H1 (cell line): ENCODE measurements around the gene PRKCH. TPM values are rescaled to one million over a fixed set of nuclear protein-coding genes. Genes with fewer than 3 reads are reported as not detected.

Experiments used
- CTCF ChIA-PET: fragments of 300-600 bp; sonication (Branson Sonifier 250); formaldehyde crosslinking; loops from one replicate; lab custom pipeline; 2021; ENCODE audit not compliant: partially characterized antibody; lab: Charles Lee
- POLR2A ChIA-PET: fragments of 300-600 bp; sonication (Branson Sonifier 250); formaldehyde crosslinking; loops from one replicate; lab custom pipeline; 2021; ENCODE audit warnings: inconsistent platforms; ENCODE audit not compliant: partially characterized antibody; lab: Charles Lee
- DNase-seq, 2 experiments: peaks; one replicate each; pipeline versions ENCODE4 v3.0.0 to v3.0.0-alpha.2; 2010 to 2022; ENCODE audit warnings: low spot score in 2 of 2, low read depth in 1 of 2, mixed read lengths in 1 of 2
- FAIRE-seq: peaks from 2 replicates; lab custom pipeline; 2011; peaks lifted over from hg19 to GRCh38; lab: Jason Lieb, UNC
- H2AFZ ChIP-seq: 2 replicates; pipeline ENCODE4 v1.8.1; 2012; ENCODE audit warnings: low read length, inconsistent platforms
- H2AK5ac ChIP-seq: 2 replicates; pipeline ENCODE4 v1.6.1; 2013; ENCODE audit warnings: low read depth, low read length
- H2BK120ac ChIP-seq: replicated peaks from 2 replicates; pipeline ENCODE3; 2013; ENCODE audit warnings: low read depth, low read length, inconsistent platforms
- H2BK12ac ChIP-seq: 2 replicates; pipeline ENCODE4 v1.6.1; 2013; ENCODE audit warnings: low read depth, low read length
- H2BK15ac ChIP-seq: 2 replicates; pipeline ENCODE4 v1.6.1; 2013; ENCODE audit warnings: low read length
- H2BK20ac ChIP-seq: 2 replicates; pipeline ENCODE4 v1.6.1; 2013; ENCODE audit warnings: low read length
- H2BK5ac ChIP-seq: 2 replicates; pipeline ENCODE4 v1.6.1; 2013; ENCODE audit warnings: low read depth, low read length
- H3K14ac ChIP-seq: 2 replicates; pipeline ENCODE4 v1.6.1; 2013; ENCODE audit warnings: inconsistent platforms; ENCODE audit not compliant: insufficient read length
- H3K18ac ChIP-seq: 2 replicates; pipeline ENCODE4 v1.6.1; 2013; ENCODE audit warnings: low read length; ENCODE audit errors: extremely low read depth
- H3K23ac ChIP-seq: 2 replicates; pipeline ENCODE4 v1.6.1; 2013; ENCODE audit warnings: inconsistent platforms; ENCODE audit not compliant: insufficient read length
- H3K23me2 ChIP-seq: 2 replicates; pipeline ENCODE4 v1.6.1; 2013; ENCODE audit warnings: low read depth, low read length
- H3K27ac ChIP-seq: 2 replicates; pipeline ENCODE4 v1.6.1; 2011; ENCODE audit warnings: low read depth, low read length, inconsistent platforms
- H3K27me3 ChIP-seq, 4 experiments: replicated peaks in 1 of 4; 1 replicate in 1 of 4; 2 replicates in 3 of 4; pipeline versions ENCODE4 v1.6.1 to v1.8.1; 2011 to 2013; ENCODE audit warnings: low read length in 3 of 4, mild to moderate bottlenecking in 3 of 4, inconsistent platforms in 2 of 4, mixed read lengths in 2 of 4, moderate library complexity in 1 of 4; ENCODE audit not compliant: control insufficient read depth in 3 of 4, insufficient read depth in 3 of 4; ENCODE audit errors: extremely low read depth in 1 of 4
- H3K36me3 ChIP-seq, 4 experiments: 2 replicates each; pipeline versions ENCODE4 v1.6.1 to v1.8.1; 2011 to 2013; ENCODE audit warnings: mild to moderate bottlenecking in 4 of 4, low read length in 3 of 4, moderate library complexity in 2 of 4, control low read depth in 1 of 4, inconsistent platforms in 1 of 4; ENCODE audit not compliant: insufficient read depth in 4 of 4, control insufficient read depth in 2 of 4
- H3K4ac ChIP-seq: replicated peaks from 2 replicates; pipeline ENCODE3; 2013; ENCODE audit warnings: low read length, low read depth, mixed read lengths, inconsistent platforms; ENCODE audit not compliant: insufficient read length
- H3K4me1 ChIP-seq, 4 experiments: replicated peaks in 1 of 4; 1 replicate in 1 of 4; 2 replicates in 3 of 4; pipeline versions ENCODE4 v1.6.1 to v1.8.1; 2011 to 2013; ENCODE audit warnings: low read length in 3 of 4, inconsistent platforms in 2 of 4, mixed read lengths in 1 of 4; ENCODE audit not compliant: insufficient read depth in 4 of 4, control insufficient read depth in 3 of 4
- H3K4me2 ChIP-seq, 2 experiments: 2 replicates each; pipeline versions ENCODE4 v1.6.1 to v1.8.1; 2011 to 2013; ENCODE audit warnings: low read depth in 2 of 2, low read length in 2 of 2, control low read depth in 1 of 2, inconsistent platforms in 1 of 2, mild to moderate bottlenecking in 1 of 2; ENCODE audit not compliant: insufficient read depth in 1 of 2
- H3K4me3 ChIP-seq, 4 experiments: fragments of 200-600, 300-600 bp in 1 of 4; sonication (generic), shearing (Covaris generic), sonication (Bioruptor Twin) in 1 of 4; 2 replicates each; pipeline versions ENCODE4 v1.5.1 to v1.8.1; 2011 to 2016; ENCODE audit warnings: low read length in 4 of 4, low read depth in 3 of 4, control low read depth in 2 of 4, inconsistent platforms in 2 of 4, mild to moderate bottlenecking in 2 of 4, mixed read lengths in 1 of 4, moderate library complexity in 1 of 4; ENCODE audit not compliant: insufficient read depth in 2 of 4; ENCODE audit errors: extremely low read depth in 1 of 4
- H3K56ac ChIP-seq: replicated peaks from 2 replicates; pipeline ENCODE3; 2013; ENCODE audit warnings: low read depth, mild to moderate bottlenecking, mixed read lengths, low read length, inconsistent platforms; ENCODE audit not compliant: insufficient read length
- H3K79me1 ChIP-seq: 2 replicates; pipeline ENCODE4 v1.6.1; 2013; ENCODE audit warnings: low read depth, low read length, control low read depth
- H3K79me2 ChIP-seq, 2 experiments: 2 replicates each; pipeline versions ENCODE4 v1.6.1 to v1.8.1; 2012 to 2013; ENCODE audit warnings: low read length in 2 of 2, mild to moderate bottlenecking in 2 of 2, inconsistent platforms in 1 of 2; ENCODE audit not compliant: insufficient read depth in 2 of 2, control insufficient read depth in 1 of 2
- H3K9ac ChIP-seq, 4 experiments: replicated peaks in 1 of 4; 1 replicate in 1 of 4; 2 replicates in 3 of 4; pipeline versions ENCODE4 v1.6.1 to v1.8.1; 2011 to 2013; ENCODE audit warnings: low read depth in 3 of 4, low read length in 3 of 4, control low read depth in 2 of 4, mild to moderate bottlenecking in 2 of 4, moderate library complexity in 2 of 4, inconsistent platforms in 1 of 4; ENCODE audit errors: extremely low read depth in 1 of 4
- H3K9me3 ChIP-seq, 2 experiments: 2 replicates each; pipeline versions ENCODE4 v1.6.1 to v1.8.1; 2012 to 2013; ENCODE audit warnings: mild to moderate bottlenecking in 2 of 2, moderate library complexity in 2 of 2, control low read depth in 1 of 2, inconsistent platforms in 1 of 2, low read depth in 1 of 2, low read length in 1 of 2, mixed read lengths in 1 of 2; ENCODE audit not compliant: insufficient read depth in 2 of 2
- H4K20me1 ChIP-seq, 2 experiments: replicated peaks in 1 of 2; 2 replicates each; pipeline versions ENCODE3 to v1.8.1; 2011 to 2013; ENCODE audit warnings: inconsistent platforms in 2 of 2, low read length in 2 of 2, mild to moderate bottlenecking in 1 of 2; ENCODE audit not compliant: insufficient read depth in 2 of 2, control insufficient read depth in 1 of 2
- H4K5ac ChIP-seq: 2 replicates; pipeline ENCODE4 v1.6.1; 2013; ENCODE audit warnings: low read length, low read depth, mixed read lengths, inconsistent platforms; ENCODE audit not compliant: insufficient read length
- H4K8ac ChIP-seq: 2 replicates; pipeline ENCODE4 v1.8.0; 2013; ENCODE audit warnings: mild to moderate bottlenecking, moderate library complexity, low read length, inconsistent platforms; ENCODE audit not compliant: insufficient read depth; ENCODE audit errors: extremely low read depth
- H4K91ac ChIP-seq: replicated peaks from 2 replicates; pipeline ENCODE3; 2013; ENCODE audit warnings: low read length, mixed read lengths, inconsistent platforms; ENCODE audit not compliant: insufficient read length
- BCL11A ChIP-seq, 2 experiments: IDR thresholded peaks; one replicate each; pipeline ENCODE4 v1.6.1; 2011; ENCODE audit warnings: low read depth in 2 of 2, low read length in 2 of 2, mild to moderate bottlenecking in 2 of 2
- CHD1 ChIP-seq: IDR thresholded peaks from 2 replicates; pipeline ENCODE4 v1.6.1; 2012; ENCODE audit warnings: low read depth, low read length, improper control_type of control experiment
- FOSL1 ChIP-seq: IDR thresholded peaks from 2 replicates; pipeline ENCODE4 v1.6.1; 2011; ENCODE audit warnings: mild to moderate bottlenecking, low read depth, low read length, moderate library complexity; ENCODE audit not compliant: insufficient read depth
- HDAC6 ChIP-seq: IDR thresholded peaks from one replicate; pipeline ENCODE4 v1.7.1; 2012; ENCODE audit warnings: low read depth, mild to moderate bottlenecking, inconsistent platforms, low read length, moderate library complexity
- JUND ChIP-seq: IDR thresholded peaks from 2 replicates; pipeline ENCODE4 v1.6.1; 2011; ENCODE audit warnings: mild to moderate bottlenecking, improper control_type of control experiment, low read length
- NRF1 ChIP-seq: IDR thresholded peaks from 2 replicates; pipeline ENCODE4 v1.6.1; 2011; ENCODE audit warnings: mild to moderate bottlenecking, low read depth, low read length, improper control_type of control experiment
- SP1 ChIP-seq: IDR thresholded peaks from 2 replicates; pipeline ENCODE4 v1.6.1; 2011; ENCODE audit warnings: low read depth, low read length
- SRF ChIP-seq: IDR thresholded peaks from 2 replicates; pipeline ENCODE4 v1.6.1; 2011; ENCODE audit warnings: mild to moderate bottlenecking, low read depth, low read length, moderate library complexity
- WGBS, 2 experiments: shearing (Covaris generic) in 1 of 2; methylation state at CpG; one replicate each; pipeline versions ENCODE4 v1.1.6 to v1.1.7; 2013 to 2015; ENCODE audit warnings: low lambda C conversion rate in 2 of 2, mixed read lengths in 2 of 2, inconsistent platforms in 1 of 2, low coverage in 1 of 2, missing lambda C conversion rate in 1 of 2; ENCODE audit not compliant: insufficient replicate concordance in 2 of 2, insufficient coverage in 1 of 2, insufficient read length in 1 of 2; ENCODE audit errors: extremely low coverage in 1 of 2, missing lambda C conversion rate in 1 of 2; 5-methylcytosine and 5-hydroxymethylcytosine counted together
- polyA plus RNA-seq, 7 experiments: library from polyadenylated mRNA; depleted of rRNA in 3 of 7; stranded (reverse) in 5 of 7; unstranded in 2 of 7; fragments of >200 nt in 5 of 7; fragments of 200-250 nt in 2 of 7; gene quantifications; 1 replicate in 5 of 7; 2 replicates in 1 of 7; 4 replicates in 1 of 7; pipeline versions ENCODE4 v1.2.1 to v1.2.3, GENCODE V29; 2011 to 2013; ENCODE audit warnings: missing spikeins in 2 of 7, mixed read lengths in 2 of 7
- total RNA-seq: library from RNA; stranded (reverse); fragmentation: NEBNext Ultra II Directional; extraction: Animal tissue kit (Norgen Biotek cat#: 25700); gene quantifications from 2 replicates; pipeline ENCODE4 v1.2.1, GENCODE V29; 2021
- TF ChIP-seq, protein P1 (sequence below), 3 experiments: IDR thresholded peaks; 1 replicate in 2 of 3; 2 replicates in 1 of 3; pipeline versions ENCODE4 v1.5.1 to v1.6.1; 2011; ENCODE audit warnings: low read length in 3 of 3, mild to moderate bottlenecking in 3 of 3, inconsistent platforms in 2 of 3, low read depth in 1 of 3, moderate library complexity in 1 of 3; ENCODE audit not compliant: insufficient read depth in 1 of 3; ENCODE audit errors: control extremely low read depth in 1 of 3
- TF ChIP-seq, protein P2 (sequence below): IDR thresholded peaks from 2 replicates; pipeline ENCODE4 v1.6.1; 2012; ENCODE audit warnings: inconsistent platforms

PRKCH gene
- total and polyA plus RNA-seq, 2 of the 8 experiments (the other 6 are each of a cell fraction or from before 2014, with no cell fraction given) = 6.4 to 7.0 TPM

DNA sequence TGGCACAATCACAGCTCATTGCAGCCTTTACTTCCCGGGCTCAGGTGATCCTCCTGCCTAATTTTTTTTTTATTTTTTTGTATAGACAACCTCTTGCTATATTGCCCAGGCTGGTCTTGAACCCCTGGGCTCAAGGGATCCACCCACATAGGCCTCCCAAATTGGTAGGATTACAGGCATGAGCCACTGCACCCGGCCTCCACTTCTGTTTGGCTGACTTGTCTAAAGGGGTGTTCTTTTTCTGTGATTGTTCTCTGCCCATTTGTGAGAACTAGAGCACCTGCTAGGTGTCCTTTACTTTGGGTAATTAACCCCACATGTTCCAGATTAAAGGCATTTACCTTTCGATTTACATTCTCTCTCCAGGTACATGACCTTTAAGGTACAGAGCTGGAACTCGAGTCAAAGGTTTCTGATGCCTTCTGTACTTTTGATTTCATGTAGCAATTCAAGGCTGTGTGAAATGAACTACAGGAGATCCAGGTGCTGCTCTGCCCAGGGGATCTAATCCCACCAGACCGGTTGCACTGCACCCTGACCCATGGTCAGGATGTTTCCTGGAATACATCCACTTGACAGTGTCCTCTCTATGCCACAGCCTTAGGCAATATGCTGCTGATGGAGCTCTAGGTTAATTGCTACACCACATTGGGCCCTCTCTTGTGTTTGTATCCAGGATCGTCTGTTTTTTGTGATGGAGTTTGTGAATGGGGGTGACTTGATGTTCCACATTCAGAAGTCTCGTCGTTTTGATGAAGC is 163.6 kb downstream of the PRKCH start:
- Histone ChIP-seq H2BK12ac (no peak overlapping the region), H2AFZ (no peak overlapping the region), H2BK5ac (no peak overlapping the region), H3K14ac (no peak overlapping the region), H3K56ac (no peak overlapping the region), H3K23me2 (no peaks in the 10 kb centered on the region), H3K18ac (no peak overlapping the region), H3K79me1 (no peaks in the 10 kb centered on the region), H3K79me2 (no peaks in the 10 kb centered on the region), H2AK5ac (no peak overlapping the region), H3K9ac (no peak overlapping the region), H2BK120ac (no peak overlapping the region), H4K5ac (no peak overlapping the region), H3K4me1 (no peaks in the 10 kb centered on the region; a peak in 1 of 7 replicates), H3K23ac (no peak overlapping the region), H3K4me3 (no peak overlapping the region), H4K91ac (no peak overlapping the region), H2BK15ac (no peak overlapping the region), H3K4ac (no peak overlapping the region), H3K4me2 (no peak overlapping the region), H2BK20ac (no peak overlapping the region), H3K36me3 (no peaks in the 10 kb centered on the region; a peak in 1 of 8 replicates), H4K8ac (no peak overlapping the region), H3K27me3 (no peaks in the 10 kb centered on the region; a peak in 1 of 7 replicates), H3K9me3 (no peaks in the 10 kb centered on the region), H3K27ac (no peak overlapping the region), H4K20me1 (no peaks in the 10 kb centered on the region)
- ChIA-PET POLR2A (interaction anchor here (0.6 to 1.2 kb wide), 2 partner anchors 110 to 267 kb away, joined by 3 read pairs; no protein-coding TSS in a partner anchor), CTCF (interaction anchor here (0.6 to 1.6 kb wide), 4 partner anchors 8 to 14 kb away, joined by 3 to 7 read pairs (median 4); no protein-coding TSS in a partner anchor)
- FAIRE-seq (no peak), DNase-seq (no peak)
- 88% methylated on average over 8 of the region's 8 CpGs; no CpG with 5 or more reads in 1 of the 2 experiments for WGBS, 2 experiments
- TF ChIP-seq SRF = no peak
- TF ChIP-seq, protein P1, sequence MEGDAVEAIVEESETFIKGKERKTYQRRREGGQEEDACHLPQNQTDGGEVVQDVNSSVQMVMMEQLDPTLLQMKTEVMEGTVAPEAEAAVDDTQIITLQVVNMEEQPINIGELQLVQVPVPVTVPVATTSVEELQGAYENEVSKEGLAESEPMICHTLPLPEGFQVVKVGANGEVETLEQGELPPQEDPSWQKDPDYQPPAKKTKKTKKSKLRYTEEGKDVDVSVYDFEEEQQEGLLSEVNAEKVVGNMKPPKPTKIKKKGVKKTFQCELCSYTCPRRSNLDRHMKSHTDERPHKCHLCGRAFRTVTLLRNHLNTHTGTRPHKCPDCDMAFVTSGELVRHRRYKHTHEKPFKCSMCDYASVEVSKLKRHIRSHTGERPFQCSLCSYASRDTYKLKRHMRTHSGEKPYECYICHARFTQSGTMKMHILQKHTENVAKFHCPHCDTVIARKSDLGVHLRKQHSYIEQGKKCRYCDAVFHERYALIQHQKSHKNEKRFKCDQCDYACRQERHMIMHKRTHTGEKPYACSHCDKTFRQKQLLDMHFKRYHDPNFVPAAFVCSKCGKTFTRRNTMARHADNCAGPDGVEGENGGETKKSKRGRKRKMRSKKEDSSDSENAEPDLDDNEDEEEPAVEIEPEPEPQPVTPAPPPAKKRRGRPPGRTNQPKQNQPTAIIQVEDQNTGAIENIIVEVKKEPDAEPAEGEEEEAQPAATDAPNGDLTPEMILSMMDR (IDR thresholded peaks at IDR 0.05; ENCODE audit: control extremely low read depth in 1 of 3, insufficient read depth in 1 of 3, low read depth in 1 of 3, low read length in 3 of 3) = no peak
- no peak for TF ChIP-seq CHD1
- TF ChIP-seq NRF1 = no peak
- no peak for TF ChIP-seq JUND
- TF ChIP-seq SP1 = no peak
- TF ChIP-seq HDAC6 = no peak
- no peak for TF ChIP-seq BCL11A (IDR thresholded peaks at IDR 0.05; ENCODE audit: low read depth in 2 of 2, low read length in 2 of 2)
- TF ChIP-seq, protein P2, sequence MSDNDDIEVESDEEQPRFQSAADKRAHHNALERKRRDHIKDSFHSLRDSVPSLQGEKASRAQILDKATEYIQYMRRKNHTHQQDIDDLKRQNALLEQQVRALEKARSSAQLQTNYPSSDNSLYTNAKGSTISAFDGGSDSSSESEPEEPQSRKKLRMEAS = no peak
- TF ChIP-seq FOSL1 = no peak
